ENCODE measurements around the gene PRRX2.

The PRRX2 gene

GRCh38 chr9:129677456-129677855, 12.0 kb downstream of the PRRX2 start:
- TF ChIP-seq CTCF (IDR thresholded peaks at IDR 0.05; ENCODE audit: control insufficient read depth, extremely low read depth, insufficient read depth) = no peak
- H3K4me3 ChIP-seq (ENCODE audit: low read depth, low read length) = no peak overlapping the region
- no peak for DNase-seq (ENCODE audit: low read depth)

GRCh38 chr9:129678844-129679243, 13.4 kb downstream of the PRRX2 start:
- DNase-seq (ENCODE audit: low read depth) = no peak
- TF ChIP-seq CTCF (IDR thresholded peaks at IDR 0.05; ENCODE audit: control insufficient read depth, extremely low read depth, insufficient read depth) = no peak
- no peak overlapping the region for H3K4me3 ChIP-seq (ENCODE audit: low read depth, low read length)

- no peak for TF ChIP-seq CTCF (IDR thresholded peaks at IDR 0.05; ENCODE audit: control insufficient read depth, extremely low read depth, insufficient read depth)
- no peak overlapping the region for H3K4me3 ChIP-seq (ENCODE audit: low read depth, low read length)
- no peak for DNase-seq (ENCODE audit: low read depth)
These were observed 14.1 kb downstream of the PRRX2 start for GRCh38 chr9:129679537-129679936.

- no peak overlapping the region for H3K4me3 ChIP-seq (ENCODE audit: low read depth, low read length)
- no peak for DNase-seq (ENCODE audit: low read depth)
- no peak for TF ChIP-seq CTCF (IDR thresholded peaks at IDR 0.05; ENCODE audit: control insufficient read depth, extremely low read depth, insufficient read depth)
These were observed 16.5 kb downstream of the PRRX2 start for GRCh38 chr9:129681924-129682323.

GRCh38 chr9:129682381-129682780, 16.9 kb downstream of the PRRX2 start:
- no peak for DNase-seq (ENCODE audit: low read depth)
- H3K4me3 ChIP-seq (ENCODE audit: low read depth, low read length) = no peak overlapping the region
- TF ChIP-seq CTCF (IDR thresholded peaks at IDR 0.05; ENCODE audit: control insufficient read depth, extremely low read depth, insufficient read depth) = no peak

- no peak for DNase-seq (ENCODE audit: low read depth)
- no peak overlapping the region for H3K4me3 ChIP-seq (ENCODE audit: low read depth, low read length)
- no peak for TF ChIP-seq CTCF (IDR thresholded peaks at IDR 0.05; ENCODE audit: control insufficient read depth, extremely low read depth, insufficient read depth)
These were observed 19.9 kb downstream of the PRRX2 start for GRCh38 chr9:129685220-129685932.

GRCh38 chr9:129685933-129686259, 20.4 kb downstream of the PRRX2 start:
- no peak for TF ChIP-seq CTCF (IDR thresholded peaks at IDR 0.05; ENCODE audit: control insufficient read depth, extremely low read depth, insufficient read depth)
- no peak for DNase-seq (ENCODE audit: low read depth)
- H3K4me3 ChIP-seq (ENCODE audit: low read depth, low read length) = no peak overlapping the region

Data from LNCaP clone FGC (cell line).